Measurements from ENCODE around the gene WDR48. TPM values are rescaled to one million over a fixed set of nuclear protein-coding genes. Genes with fewer than 3 reads are reported as not detected.

Gene WDR48
- total RNA-seq, 1 donor from 2014 or later = 44.8 TPM

DNA sequence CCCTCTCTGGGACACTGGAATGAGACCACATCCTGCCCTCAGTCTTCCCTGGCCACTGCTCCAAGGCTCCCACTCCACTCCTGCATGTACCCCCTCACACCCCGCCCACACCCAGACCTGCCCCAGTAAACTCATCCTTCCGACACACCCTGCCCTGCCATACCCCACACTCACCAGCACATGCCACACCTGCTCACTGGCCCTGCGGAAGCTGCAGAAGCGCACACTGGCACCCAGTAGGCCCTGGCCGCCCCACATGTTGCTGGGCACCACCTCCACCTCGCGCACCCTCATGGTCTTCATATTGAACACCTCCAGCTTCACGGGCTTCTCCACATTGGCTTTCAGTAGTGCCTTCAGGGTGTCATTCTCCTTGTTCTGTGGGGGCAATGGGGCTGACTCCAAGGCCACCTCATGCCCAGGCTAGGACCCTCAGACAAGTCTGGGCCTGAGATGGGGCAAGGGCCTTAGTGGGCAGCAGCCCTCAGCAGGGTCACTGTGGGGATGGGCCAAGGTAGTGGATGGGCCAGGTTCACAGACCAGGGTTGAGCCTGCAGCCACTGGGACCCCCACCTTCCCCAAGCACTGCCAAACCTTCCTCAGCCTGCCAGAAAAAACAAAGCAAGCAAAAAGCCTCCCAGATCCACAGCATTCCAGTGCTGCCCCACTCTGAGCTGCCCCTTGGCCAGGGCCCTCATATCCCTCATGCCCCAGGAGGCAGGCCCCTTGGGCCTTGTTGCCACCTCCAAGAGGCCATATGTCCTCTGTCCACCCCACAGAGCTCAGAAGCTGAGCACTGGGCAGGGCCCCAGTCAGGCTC, 50.9 kb downstream of the WDR48 start:
- no peak for DNase-seq

DNA sequence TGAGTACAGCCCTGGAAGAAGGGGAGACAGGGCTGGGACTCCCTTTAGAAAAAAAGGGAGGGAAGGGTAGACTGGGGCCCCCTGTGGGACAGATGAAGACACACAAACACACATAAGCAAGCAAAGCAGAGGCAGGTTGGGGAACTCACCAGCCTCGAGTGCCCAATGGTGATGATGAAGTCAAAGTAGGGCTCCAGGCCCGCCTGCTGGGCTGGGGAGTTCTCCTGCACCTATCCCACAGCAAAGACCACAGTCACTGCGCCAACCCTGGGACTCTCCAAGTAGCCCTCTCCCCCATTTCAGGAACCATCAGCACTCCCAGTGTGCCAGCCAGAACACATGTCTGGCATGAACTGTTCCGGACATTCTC, 51.5 kb downstream of the WDR48 start:
- no peak for DNase-seq

DNA sequence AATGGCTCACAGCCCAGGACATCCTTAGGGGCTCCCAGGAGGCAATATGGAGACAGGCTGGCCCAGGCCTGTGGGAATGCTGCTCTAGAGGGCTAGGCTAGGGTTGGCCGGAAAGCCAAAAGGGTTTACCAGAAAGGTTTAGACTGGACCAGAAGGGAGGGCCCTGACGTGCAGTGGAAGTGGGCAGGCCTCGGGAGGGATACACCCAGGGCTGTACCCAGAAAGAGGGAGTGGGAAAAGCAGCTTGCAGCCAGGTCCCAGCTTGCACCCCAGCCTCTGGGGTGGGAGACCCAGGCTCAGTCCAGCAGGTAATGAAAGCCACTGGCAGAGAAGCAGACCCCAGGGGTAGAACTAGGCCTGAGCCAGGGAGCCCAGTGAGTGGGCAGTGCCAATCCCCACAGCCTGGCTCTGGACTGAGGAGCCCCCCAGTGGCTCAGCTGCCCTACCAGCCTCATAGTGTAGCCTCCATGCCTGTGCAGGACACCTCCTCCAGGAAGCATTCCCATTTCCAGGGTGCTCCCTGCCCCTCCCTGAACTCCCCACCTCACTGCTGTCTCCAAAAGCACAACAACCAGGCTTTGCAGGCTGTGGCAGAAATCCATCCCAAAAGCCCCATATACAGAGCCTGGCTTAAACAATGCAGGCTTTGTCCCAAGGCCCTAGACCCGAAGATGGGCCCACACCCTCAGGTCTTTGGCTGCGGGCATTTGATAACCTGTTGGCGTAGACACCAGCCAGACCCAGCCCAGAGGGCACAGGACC, 52.2 kb downstream of the WDR48 start:
- no peak for DNase-seq

DNA sequence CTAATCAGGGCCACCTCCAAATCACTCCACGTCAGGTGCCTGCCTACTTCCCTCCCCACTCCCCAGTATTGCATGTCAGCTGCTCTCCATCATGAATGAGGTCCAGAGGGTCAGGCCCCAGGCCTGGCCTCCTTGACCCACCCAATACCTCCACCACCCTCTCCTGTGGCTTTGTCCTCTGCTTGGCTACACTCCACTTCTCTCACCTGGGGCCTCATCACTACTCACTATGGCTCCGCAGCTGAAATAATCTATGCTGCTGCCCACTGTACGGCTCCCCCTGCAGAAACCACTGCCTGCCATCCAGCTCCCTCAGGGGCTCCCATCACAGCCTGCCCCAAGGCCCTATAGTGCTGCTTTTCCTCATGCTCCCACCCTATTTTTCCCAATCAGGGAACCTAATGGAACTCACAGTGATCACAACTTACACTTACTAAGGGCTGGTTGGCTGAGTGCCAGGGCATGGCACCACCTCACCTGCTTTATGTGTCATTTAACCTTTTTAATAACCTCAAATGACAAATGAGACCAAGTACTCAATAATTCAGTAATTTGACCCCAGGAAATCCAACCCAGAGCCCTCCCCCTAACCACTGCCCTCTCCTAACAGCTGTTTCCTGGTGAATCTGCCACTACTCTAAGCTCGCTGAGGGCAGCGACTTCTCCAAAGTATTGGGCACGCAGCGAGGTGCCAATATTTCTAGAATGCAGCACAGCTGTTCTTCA, 53.3 kb downstream of the WDR48 start:
- no peak for DNase-seq

DNA sequence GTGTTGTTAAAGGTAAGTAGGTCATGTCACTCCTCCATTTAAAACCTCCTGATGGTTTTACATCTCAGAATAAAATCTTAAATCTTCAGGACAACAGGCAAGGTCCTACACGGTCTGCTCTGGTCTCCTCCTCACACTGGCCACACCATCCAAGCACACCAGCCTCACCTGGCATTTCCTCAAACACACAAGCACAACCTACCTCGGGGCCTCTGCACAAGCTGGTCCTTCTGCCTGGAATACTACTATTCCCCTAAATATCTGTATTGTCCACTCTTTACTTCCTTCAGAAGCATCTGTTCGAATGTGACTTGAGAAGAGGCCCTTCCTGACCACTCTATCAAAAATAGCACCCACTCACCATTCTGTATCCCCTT, 53.9 kb downstream of the WDR48 start:
- DNase-seq = no peak

DNA sequence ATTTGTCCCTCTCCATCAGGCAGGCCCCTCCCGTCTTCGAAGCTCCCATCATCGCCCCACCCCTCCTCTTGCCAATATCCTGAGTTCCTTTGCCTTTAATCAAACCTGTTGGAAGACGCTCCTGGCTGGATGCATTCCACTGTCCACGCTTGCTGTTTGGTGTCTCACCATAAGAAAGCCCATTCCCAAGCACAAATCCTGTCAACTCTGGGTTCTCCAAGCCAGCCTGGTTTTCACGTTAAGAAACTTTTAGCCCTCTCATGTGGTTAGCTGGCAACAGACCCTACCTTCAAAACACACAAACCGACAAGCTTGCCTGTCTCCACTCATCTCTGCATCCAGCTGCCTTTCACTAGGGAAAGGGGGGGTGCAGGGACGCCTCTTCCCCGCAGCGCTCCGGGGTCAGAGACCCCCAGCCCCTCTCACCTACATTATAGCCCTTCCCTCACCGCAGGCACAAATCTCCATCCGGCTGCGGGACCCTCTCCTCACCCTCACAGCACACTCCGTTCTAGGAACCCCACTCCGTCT, 54.5 kb downstream of the WDR48 start:
- peak; percentile 41 for DNase-seq

DNA sequence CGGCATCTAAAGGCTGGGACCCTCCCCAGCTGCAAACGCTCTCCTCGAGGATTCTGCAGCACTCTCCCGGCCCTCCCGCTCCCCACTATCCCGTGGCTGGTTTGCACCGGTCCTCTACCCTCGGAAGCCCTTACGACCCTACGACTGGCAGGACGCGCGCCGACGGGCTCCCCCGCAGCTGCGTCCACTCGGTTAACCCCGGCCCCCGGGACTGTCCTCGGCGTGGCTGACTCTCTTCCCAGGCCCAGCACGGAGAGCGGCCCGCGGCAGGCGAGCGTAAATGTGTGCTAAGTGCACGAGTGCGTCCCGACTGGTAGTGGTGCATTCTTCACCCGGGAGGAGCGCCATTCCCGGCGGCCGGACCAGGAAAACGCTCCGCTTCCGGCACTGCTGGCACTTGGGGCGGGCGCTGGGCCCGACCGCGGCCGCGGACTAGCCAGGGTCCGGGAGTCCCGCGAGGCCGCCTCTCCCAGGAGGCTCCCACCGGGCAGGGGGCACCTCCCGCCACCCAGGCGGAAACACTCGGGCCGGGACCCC, 55.1 kb downstream of the WDR48 start:
- peak; percentile 65 for DNase-seq

DNA sequence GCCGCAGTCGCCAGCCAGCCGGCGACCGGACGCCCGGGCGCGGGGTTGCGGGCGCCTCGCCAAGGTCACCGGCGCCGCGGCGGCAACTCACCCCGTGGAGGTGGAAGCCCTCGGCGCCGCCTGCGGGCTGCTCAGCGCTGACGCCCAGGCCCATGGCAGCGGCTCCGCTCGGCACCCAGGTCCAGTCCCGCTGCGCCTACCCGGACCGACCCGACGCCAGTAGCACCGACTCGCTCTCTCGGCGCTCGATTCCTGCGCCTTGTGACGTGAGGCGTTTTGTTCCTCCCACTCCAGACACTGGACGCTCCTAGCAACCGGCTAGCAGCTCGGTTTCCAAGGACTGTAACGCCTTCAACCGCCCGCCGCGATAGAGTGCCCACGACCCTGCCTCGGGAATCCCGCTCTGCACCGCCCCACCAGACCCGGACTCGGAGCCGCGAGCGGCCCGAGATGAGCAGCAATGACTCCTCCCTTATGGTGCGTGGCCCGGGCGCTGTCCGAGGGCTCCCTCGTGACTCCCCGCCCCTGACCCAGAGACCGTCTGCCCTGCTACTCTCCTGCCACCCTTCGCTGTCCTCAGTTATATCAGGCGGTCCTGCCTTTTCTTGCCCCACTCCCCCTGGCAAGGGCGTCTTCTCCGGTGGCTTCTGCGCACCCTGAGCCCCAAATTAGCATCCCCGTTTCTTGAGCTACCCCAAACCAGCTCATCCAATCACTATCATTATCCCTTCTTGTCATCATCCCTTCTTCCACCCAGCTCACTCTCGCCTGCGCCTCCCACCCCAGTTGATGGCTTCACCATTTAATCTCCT, 55.8 kb downstream of the WDR48 start, which contains the start of the genes GORASP1 and TTC21A:
Gene GORASP1, minus strand, starts transcription at position 240 of the 812 bp plus-strand sequence. Its CDS starts 86 bp downstream, at position 154.
Gene TTC21A, plus strand, starts transcription at position 293 of the 812 bp plus-strand sequence. Its CDS starts 158 bp downstream, at position 451.
- peak; percentile 96 for DNase-seq

DNA sequence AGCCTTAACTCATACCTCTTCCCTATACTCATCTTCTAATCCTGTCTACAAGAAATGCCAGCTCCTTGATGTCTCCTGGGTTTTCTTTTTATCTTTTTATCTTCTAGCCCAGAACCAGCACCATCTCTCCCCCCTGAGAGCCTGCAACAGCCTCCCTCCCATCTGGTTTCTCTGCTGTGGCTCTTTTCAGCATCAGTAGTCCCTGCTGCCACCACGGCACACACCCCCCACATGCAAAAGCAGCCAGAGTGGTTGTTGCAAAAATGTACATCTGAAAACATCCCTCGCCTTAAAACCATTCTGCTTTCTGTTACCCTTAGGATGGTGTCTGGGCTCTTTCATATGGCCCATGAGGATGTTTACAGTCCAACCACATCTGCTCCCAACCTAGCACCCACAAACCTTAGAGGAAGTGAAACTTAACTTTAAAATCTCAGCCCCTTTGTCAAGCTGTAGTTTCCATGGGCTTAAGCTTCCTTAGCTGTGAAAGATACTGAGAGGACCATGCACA, 56.4 kb downstream of the WDR48 start:
- DNase-seq = no peak

DNA sequence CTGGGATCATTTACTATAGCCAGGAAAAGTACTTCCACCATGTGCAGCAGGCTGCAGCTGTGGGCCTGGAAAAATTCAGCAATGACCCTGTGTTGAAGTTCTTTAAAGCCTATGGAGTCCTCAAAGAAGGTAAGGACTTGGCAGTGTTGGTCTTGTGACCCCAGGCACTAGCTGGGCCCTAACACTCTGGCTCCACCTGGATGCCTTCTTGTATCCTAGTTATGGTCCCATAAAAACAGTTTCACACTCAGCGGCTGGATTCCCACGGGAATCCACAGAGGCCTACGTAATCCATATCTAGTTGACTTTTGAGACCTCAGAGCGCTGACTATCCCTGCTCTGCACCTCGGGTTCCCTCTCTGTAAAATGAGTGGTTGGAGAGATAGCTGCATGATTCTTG, 57.3 kb downstream of the WDR48 start:
- DNase-seq = no peak

DNA sequence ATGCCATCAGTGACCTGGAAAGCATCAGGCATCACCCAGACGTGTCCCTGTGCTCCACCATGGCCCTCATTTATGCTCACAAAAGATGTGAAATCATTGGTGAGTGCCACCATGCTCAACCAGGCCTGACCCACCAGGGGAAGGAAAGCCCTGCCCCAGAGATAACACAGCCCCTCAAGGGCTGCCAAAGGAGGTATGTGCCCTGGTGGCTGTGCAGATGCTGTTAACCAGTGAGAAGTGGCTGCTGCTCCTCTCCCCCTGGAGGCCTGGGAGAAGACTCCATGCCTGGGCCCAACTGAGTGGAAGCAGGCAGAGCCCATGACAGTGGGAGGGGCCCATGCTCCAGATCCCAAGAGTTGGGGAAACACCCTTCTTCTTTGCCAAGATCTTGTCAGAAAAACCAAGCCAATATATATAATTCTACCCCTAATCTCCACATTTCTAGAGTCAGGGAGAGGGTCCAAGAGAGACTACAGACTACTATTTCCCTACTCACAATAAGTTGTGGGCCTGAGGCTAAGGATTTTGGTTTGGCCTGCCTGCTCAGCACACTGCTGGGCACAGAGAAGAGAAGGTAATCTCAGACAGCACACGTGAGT, 58.3 kb downstream of the WDR48 start:
- no peak for DNase-seq

DNA sequence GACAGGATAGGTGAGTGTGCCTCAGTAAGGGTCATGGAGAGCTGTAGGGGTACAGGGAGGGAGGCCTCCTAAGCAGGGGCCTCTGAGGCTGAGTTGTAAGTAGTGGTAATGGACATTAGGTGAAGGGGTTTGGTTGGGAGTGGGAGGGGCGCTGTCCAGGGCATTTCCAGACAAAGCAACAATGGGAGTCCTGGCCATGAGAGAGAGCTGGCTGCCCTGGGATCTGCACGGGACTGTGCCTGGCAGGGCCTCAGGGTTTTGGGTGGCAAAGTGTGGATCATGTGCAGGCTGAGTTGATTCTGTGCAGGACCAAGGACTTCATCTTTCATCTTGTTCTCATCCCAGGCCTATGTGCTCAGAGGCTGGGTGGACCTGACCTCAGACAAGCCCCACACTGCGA, 60.3 kb downstream of the WDR48 start:
- DNase-seq = no peak

DNA sequence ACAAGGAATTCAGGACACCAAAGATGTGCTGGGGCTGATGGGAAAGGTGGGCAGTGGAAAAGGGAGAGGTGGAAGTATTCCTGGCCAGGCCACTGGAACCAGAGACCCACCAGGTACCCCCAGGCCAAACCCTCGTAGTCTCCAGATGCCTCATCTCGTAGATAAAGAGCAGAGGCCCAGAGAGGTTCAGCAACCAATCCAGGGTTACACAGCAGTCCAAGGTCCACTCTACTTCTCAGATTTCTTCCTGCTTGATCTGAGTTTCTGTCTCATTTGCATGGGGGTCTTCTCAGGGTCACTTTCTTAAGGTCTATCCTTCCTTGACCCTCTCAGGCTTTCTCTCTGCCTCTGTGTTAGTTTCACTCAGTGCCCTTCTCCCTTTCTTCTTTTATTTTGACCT, 60.7 kb downstream of the WDR48 start:
- no peak for DNase-seq

DNA sequence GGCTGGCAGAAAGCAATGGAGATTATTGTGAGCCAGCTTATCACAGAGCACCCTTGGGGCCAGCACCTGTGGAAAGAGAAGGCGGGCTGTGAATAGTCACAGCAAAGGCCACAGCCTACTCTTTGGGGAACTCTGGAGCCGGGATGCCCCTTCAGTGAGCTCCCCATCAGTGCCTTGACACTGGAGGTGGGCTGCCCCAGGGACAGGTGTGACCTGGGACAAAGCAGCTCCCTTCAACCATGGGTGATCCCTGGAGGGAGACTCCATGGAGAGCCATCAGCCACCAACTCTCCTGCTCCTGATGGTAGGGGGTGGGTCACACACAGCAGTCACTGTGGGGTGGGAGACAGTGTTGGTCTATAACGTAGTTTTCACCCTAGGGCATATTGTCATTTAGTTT, 61.5 kb downstream of the WDR48 start:
- no peak for DNase-seq

DNA sequence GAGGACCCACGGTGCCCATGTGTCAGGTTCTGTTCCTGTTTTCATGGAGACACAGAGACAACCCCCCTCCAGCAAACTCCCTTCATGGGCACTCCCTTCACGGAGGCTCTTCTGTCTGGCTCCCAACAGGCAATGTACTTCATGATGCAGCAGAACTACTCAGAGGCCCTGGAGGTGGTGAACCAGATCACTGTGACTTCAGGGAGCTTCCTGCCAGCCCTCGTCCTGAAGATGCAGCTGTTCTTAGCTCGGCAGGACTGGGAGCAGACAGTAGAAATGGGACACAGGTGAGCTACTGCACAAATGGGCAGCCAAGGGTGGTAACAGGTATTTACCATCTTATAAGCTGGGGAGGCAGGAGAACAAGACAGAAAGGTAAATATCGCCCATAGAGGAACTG, 62.6 kb downstream of the WDR48 start:
- no peak for DNase-seq

DNA sequence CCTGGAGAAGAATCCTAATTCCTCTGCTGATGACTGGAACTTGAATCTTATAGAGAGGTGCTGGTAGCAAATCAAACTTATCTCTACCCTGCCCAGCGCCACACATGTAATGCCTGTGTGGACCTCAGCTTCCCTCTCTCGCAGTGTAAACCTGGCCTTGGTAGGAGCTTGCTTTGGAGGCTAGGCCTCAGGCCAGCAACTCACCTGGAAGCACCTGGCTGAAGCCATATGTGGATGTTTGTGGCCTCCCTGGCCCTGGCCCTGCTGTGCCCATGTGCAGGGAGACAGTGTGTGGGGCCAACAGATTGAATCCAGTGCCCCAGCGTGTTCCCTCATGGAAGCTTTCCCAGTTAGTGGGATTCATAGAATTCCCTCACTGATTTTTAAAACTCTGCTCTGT, 64.1 kb downstream of the WDR48 start:
- no peak for DNase-seq

DNA sequence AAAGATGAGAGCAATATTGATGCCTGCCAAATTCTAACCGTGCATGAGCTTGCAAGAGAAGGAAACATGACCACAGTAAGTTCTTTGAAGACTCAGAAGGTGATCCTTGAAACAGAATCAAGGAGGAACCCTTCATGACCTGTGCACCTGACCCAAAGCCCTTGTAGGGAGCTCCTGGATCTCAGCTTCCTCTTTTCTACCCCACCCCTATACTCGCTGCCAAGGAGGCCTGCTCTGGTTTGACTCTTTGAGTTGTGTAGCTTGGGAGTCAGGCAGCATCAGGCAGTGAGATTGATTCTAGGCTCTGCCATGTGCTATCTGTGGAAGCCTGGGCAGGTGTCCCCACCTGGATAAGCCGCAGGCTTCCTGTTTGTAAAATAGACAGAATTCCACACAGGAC, 66.3 kb downstream of the WDR48 start:
- DNase-seq = no peak

DNA sequence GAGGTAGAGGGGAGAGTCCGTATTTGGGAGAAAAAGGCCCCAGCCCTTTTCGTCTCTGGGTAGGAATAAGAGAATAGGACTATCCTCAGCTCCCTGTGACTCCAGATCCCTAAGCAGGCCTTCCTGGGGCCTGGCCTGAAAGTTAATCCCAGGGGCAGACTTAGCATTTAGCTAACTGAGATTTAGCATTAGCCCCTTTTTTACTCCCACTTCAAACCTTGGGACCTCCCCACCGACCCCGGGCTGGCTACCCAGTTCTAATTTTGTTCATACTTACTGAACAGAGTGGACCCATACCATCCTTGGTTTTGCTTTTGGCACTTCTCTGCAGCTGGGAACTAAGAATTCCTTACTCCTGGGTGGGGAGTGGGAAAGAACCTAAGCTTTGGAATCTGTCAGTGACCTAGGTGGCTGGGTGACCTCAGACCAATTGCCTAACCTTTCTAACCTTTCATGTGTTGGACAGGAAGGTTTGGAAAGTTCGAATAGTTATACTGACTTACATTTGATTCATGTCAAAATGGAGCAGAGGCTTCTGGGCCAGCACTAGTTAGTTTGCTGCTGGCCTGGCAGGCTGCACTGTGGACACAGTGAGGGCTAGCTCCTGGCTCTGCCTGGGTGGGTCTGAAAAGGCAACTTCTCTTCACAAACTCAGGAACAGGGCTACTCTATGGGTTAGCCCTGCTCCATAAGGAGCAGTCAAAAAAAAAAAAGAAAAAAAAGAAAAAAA, 67.3 kb downstream of the WDR48 start:
- no peak for DNase-seq

DNA sequence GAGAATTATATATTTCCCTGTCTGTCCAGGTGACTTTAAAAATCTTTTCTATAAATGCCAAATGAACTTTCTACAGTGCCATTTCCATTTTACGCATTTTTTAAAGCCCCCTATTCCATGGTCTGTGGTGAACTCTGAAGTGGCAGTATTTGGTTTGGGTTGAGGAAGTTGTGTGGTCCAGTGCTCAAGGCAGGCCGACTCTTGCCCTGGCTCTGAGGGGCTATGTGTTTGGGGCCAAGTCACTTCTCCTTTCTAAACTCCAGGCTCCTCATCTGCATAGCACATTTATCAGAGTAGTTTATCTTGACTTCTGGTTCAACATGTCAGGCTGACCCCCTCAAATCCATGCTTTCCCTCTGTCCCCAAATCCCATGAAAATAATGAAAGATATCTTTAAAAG, 69.8 kb downstream of the WDR48 start:
- DNase-seq = no peak

DNA sequence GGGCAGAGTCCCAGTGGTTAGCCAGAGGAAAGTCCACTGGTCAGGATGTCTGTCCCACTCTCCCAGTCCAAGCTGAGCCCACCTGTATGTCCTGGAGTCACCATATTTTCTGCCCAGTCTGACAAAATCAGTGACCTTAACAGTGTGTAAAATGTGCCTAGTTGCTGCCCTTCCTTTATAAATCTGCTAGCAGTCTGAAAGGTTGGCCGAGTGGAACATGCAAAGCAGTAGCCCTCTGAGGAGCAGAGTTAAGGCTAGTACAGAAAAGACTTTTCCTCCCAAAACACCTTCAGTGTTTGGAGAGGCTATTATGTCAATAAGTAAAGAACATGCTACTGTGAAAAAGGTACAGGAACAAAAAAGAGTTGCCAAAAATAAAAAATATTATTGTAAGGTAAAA, 71.0 kb downstream of the WDR48 start:
- DNase-seq = no peak
